IMR-90 (cell line): ENCODE data around the gene MCFD2. TPM values are rescaled to one million over a fixed set of nuclear protein-coding genes. Genes with fewer than 3 reads are reported as not detected.
A peak's percentile ranks its signal among the peaks of the same experiment; 100 is the strongest.

Experiments used
- ATAC-seq: fragments of 200-7000 bp; cut with Tn5 transposase; 2 replicates; pipeline ENCODE4 v1.9.1; 2020; ENCODE audit warnings: low read depth, mild to moderate bottlenecking, moderate library complexity
- BruUV-seq: library from RNA; stranded (reverse); fragments of 400-500 nt; replicated peaks from 2 replicates; lab custom pipeline; 2021; lab: Mats Ljungman, UMichigan
- CTCF ChIA-PET: fragments of 300-600 bp; formaldehyde crosslinking; extraction: SDS; loops from one replicate; lab custom pipeline; 2021; ENCODE audit warnings: antibody characterized with exemption; lab: Yijun Ruan, JAX
- POLR2A ChIA-PET: fragments of 300-600 bp; sonication (Branson Sonifier 250); formaldehyde crosslinking; loops from one replicate; lab custom pipeline; 2022; ENCODE audit warnings: antibody characterized with exemption; ENCODE audit not compliant: unreplicated experiment; lab: Charles Lee
- DNase-seq: peaks from one replicate; pipeline ENCODE4 v3.0.0; 2013
- H2AFZ ChIP-seq: replicated peaks from 2 replicates; pipeline ENCODE3; 2013; ENCODE audit warnings: low read length, mild to moderate bottlenecking; ENCODE audit not compliant: poor library complexity
- H2AK5ac ChIP-seq: 2 replicates; pipeline ENCODE4 v1.6.1; 2013; ENCODE audit warnings: low read depth, low read length, inconsistent platforms
- H2AK9ac ChIP-seq: replicated peaks from 2 replicates; pipeline ENCODE3; 2013; ENCODE audit warnings: mild to moderate bottlenecking, low read depth, low read length, moderate library complexity; ENCODE audit not compliant: poor library complexity
- H2BK120ac ChIP-seq: 2 replicates; pipeline ENCODE4 v1.6.1; 2013; ENCODE audit warnings: low read depth, low read length, inconsistent platforms
- H2BK15ac ChIP-seq: 3 replicates; pipeline ENCODE4 v1.6.1; 2013; ENCODE audit warnings: low read depth, low read length, inconsistent platforms
- H2BK20ac ChIP-seq: 2 replicates; pipeline ENCODE4 v1.6.1; 2013; ENCODE audit warnings: low read depth, mild to moderate bottlenecking, inconsistent platforms, low read length, moderate library complexity
- H2BK5ac ChIP-seq: 2 replicates; pipeline ENCODE4 v1.6.1; 2013; ENCODE audit warnings: mild to moderate bottlenecking, low read depth, low read length, inconsistent platforms; ENCODE audit not compliant: poor library complexity, severe bottlenecking
- H3K14ac ChIP-seq: replicated peaks from 2 replicates; pipeline ENCODE4 v1.6.1; 2013; ENCODE audit warnings: low read depth, low read length, inconsistent platforms
- H3K18ac ChIP-seq: 2 replicates; pipeline ENCODE4 v1.6.1; 2013; ENCODE audit warnings: low read depth, low read length, control low read depth
- H3K23ac ChIP-seq: 2 replicates; pipeline ENCODE4 v1.6.1; 2013; ENCODE audit warnings: low read depth, low read length, inconsistent platforms
- H3K27ac ChIP-seq: 2 replicates; pipeline ENCODE4 v1.5.1; 2013; ENCODE audit warnings: mild to moderate bottlenecking, control low read depth, low read length; ENCODE audit not compliant: insufficient read depth
- H3K27me3 ChIP-seq: 2 replicates; pipeline ENCODE4 v1.6.1; 2013; ENCODE audit warnings: low read length; ENCODE audit not compliant: control insufficient read depth, insufficient read depth
- H3K36me3 ChIP-seq: 2 replicates; pipeline ENCODE4 v1.6.1; 2013; ENCODE audit warnings: low read length, mixed read lengths; ENCODE audit not compliant: control insufficient read depth, insufficient read depth
- H3K4ac ChIP-seq: 2 replicates; pipeline ENCODE4 v1.6.1; 2013; ENCODE audit warnings: low read depth, low read length, inconsistent platforms
- H3K4me1 ChIP-seq: 2 replicates; pipeline ENCODE4 v1.6.1; 2013; ENCODE audit warnings: low read length, mixed read lengths; ENCODE audit not compliant: control insufficient read depth, insufficient read depth
- H3K4me2 ChIP-seq: 2 replicates; pipeline ENCODE4 v1.6.1; 2013; ENCODE audit warnings: low read depth, mild to moderate bottlenecking, control low read depth, low read length, moderate library complexity
- H3K4me3 ChIP-seq: 2 replicates; pipeline ENCODE4 v1.5.1; 2013; ENCODE audit warnings: low read depth, mild to moderate bottlenecking, control low read depth, low read length, moderate library complexity; ENCODE audit not compliant: insufficient read depth
- H3K56ac ChIP-seq: 2 replicates; pipeline ENCODE4 v1.6.1; 2013; ENCODE audit warnings: low read length, inconsistent platforms; ENCODE audit not compliant: insufficient read depth; ENCODE audit errors: extremely low read depth
- H3K79me1 ChIP-seq, 2 experiments: 2 replicates each; pipeline ENCODE4 v1.6.1; 2013; ENCODE audit warnings: low read length in 2 of 2, inconsistent platforms in 1 of 2, low read depth in 1 of 2
- H3K9ac ChIP-seq: 2 replicates; pipeline ENCODE4 v1.6.1; 2013; ENCODE audit warnings: low read depth, low read length, control low read depth
- H3K9me1 ChIP-seq: 2 replicates; pipeline ENCODE4 v1.6.1; 2013; ENCODE audit warnings: low read length, inconsistent platforms; ENCODE audit not compliant: insufficient read depth
- H3K9me3 ChIP-seq: 2 replicates; pipeline ENCODE4 v1.6.1; 2013; ENCODE audit warnings: low read length; ENCODE audit not compliant: control insufficient read depth, insufficient read depth
- H4K20me1 ChIP-seq: 2 replicates; pipeline ENCODE4 v1.6.1; 2013; ENCODE audit warnings: low read length, inconsistent platforms; ENCODE audit not compliant: insufficient read depth
- H4K5ac ChIP-seq: 2 replicates; pipeline ENCODE4 v1.6.1; 2013; ENCODE audit warnings: mild to moderate bottlenecking, low read depth, low read length, control low read depth
- H4K8ac ChIP-seq, 2 experiments: 2 replicates each; pipeline ENCODE4 v1.6.1; 2013; ENCODE audit warnings: low read depth in 2 of 2, low read length in 2 of 2, control low read depth in 1 of 2, inconsistent platforms in 1 of 2
- H4K91ac ChIP-seq: 2 replicates; pipeline ENCODE4 v1.6.1; 2013; ENCODE audit warnings: low read depth, low read length, inconsistent platforms; ENCODE audit not compliant: insufficient read depth
- BHLHE40 ChIP-seq: fragments of 150-350 bp; IDR thresholded peaks from 2 replicates; pipeline ENCODE4 v1.6.1; 2016; ENCODE audit warnings: mild to moderate bottlenecking, low read depth, low read length
- CEBPB ChIP-seq: IDR thresholded peaks from 2 replicates; pipeline ENCODE4 v1.6.1; 2012; ENCODE audit warnings: low read depth, low read length, improper control_type of control experiment
- CHD1 ChIP-seq: IDR thresholded peaks from 2 replicates; pipeline ENCODE4 v1.6.1; 2012; ENCODE audit warnings: low read depth, low read length, improper control_type of control experiment
- CTCF ChIP-seq: conservative IDR thresholded peaks from 2 replicates; pipeline ENCODE4 v1.5.1; 2012; ENCODE audit warnings: mild to moderate bottlenecking, low read depth, low read length, improper control_type of control experiment
- ELK1 ChIP-seq: fragments of 150-350 bp; IDR thresholded peaks from 2 replicates; pipeline ENCODE4 v1.6.1; 2016; ENCODE audit warnings: low read depth, mild to moderate bottlenecking, low read length, moderate library complexity, borderline replicate concordance
- FOS ChIP-seq: fragments of 150-350 bp; IDR thresholded peaks from 2 replicates; pipeline ENCODE4 v1.6.1; 2016; ENCODE audit warnings: low read depth, low read length
- MAFK ChIP-seq: IDR thresholded peaks from 2 replicates; pipeline ENCODE4 v1.6.1; 2012; ENCODE audit warnings: low read depth, low read length, improper control_type of control experiment
- MAZ ChIP-seq: IDR thresholded peaks from 2 replicates; pipeline ENCODE4 v1.6.1; 2012; ENCODE audit warnings: low read depth, mild to moderate bottlenecking, low read length, improper control_type of control experiment, moderate library complexity, borderline replicate concordance
- MXI1 ChIP-seq: IDR thresholded peaks from 2 replicates; pipeline ENCODE4 v1.6.1; 2012; ENCODE audit warnings: low read depth, mild to moderate bottlenecking, low read length, moderate library complexity, borderline replicate concordance
- NFE2L2 ChIP-seq: fragments of 150-350 bp; IDR thresholded peaks from 2 replicates; pipeline ENCODE4 v1.6.1; 2016; ENCODE audit warnings: low read depth, mild to moderate bottlenecking, low read length
- POLR2A ChIP-seq: IDR thresholded peaks from 2 replicates; pipeline ENCODE4 v1.6.1; 2012; ENCODE audit warnings: mild to moderate bottlenecking, low read depth, low read length
- RAD21 ChIP-seq: IDR thresholded peaks from 2 replicates; pipeline ENCODE4 v1.6.1; 2012; ENCODE audit warnings: low read length, improper control_type of control experiment
- RCOR1 ChIP-seq: IDR thresholded peaks from 2 replicates; pipeline ENCODE4 v1.6.1; 2012; ENCODE audit warnings: mild to moderate bottlenecking, low read length, improper control_type of control experiment; ENCODE audit not compliant: insufficient replicate concordance
- RFX5 ChIP-seq: IDR thresholded peaks from 2 replicates; pipeline ENCODE4 v1.8.0; 2012; ENCODE audit warnings: low read depth, mild to moderate bottlenecking, low read length, moderate library complexity
- SMC3 ChIP-seq: fragments of 150-350 bp; IDR thresholded peaks from 2 replicates; pipeline ENCODE4 v1.6.1; 2016; ENCODE audit warnings: low read depth, mild to moderate bottlenecking, antibody characterized with exemption, low read length, moderate library complexity
- WGBS, 2 experiments: methylation state at CpG; one replicate each; pipeline versions ENCODE4 v1.1.5 to v1.1.7; 2013; ENCODE audit warnings: missing lambda C conversion rate in 2 of 2; ENCODE audit not compliant: insufficient read length in 1 of 2; ENCODE audit errors: extremely low coverage in 2 of 2; 5-methylcytosine and 5-hydroxymethylcytosine counted together
- dilution Hi-C: fragments of 300-500 bp; cut with HindIII; formaldehyde crosslinking; loops from one replicate; pipeline ENCODE4 v1.14.3; 2018; ENCODE audit warnings: low sequenced_read_pairs; ENCODE audit not compliant: unreplicated experiment
- in situ Hi-C: fragments of 300-500 bp; cut with MboI; formaldehyde crosslinking; loops from 3 replicates; pipeline ENCODE4 v1.14.3; 2019; ENCODE audit warnings: low sequenced_read_pairs, inconsistent platforms, mixed read lengths
- intact Hi-C: fragments of 100-400 bp; cut with micrococcal nuclease; formaldehyde crosslinking; loops from 2 replicates; pipeline ENCODE4 v1.10.0; 2022
- polyA plus RNA-seq, 3 experiments: library from polyadenylated mRNA; depleted of rRNA; stranded (reverse); fragments of >200 nt; gene quantifications; 2 replicates each; pipeline ENCODE4 v1.2.3, GENCODE V29; 2012; ENCODE audit warnings: low replicate concordance in 1 of 3
- total RNA-seq: library from RNA; depleted of rRNA; stranded (reverse); fragments of >200 nt; gene quantifications from 2 replicates; pipeline ENCODE4 v1.2.3, GENCODE V29; 2012
- TF ChIP-seq, protein P1 (sequence below): fragments of 150-350 bp; IDR thresholded peaks from 2 replicates; pipeline ENCODE4 v1.6.1; 2017; ENCODE audit warnings: mild to moderate bottlenecking, antibody characterized with exemption, low read length, low read depth

MCFD2 gene
- total and polyA plus RNA-seq, 2 of the 4 experiments (the other 2 are of a cell fraction): 145 to 177 TPM

- Histone ChIP-seq H3K27ac (peak overlapping the region; percentile 35; the same call in 1 of the 2 replicates), H2AK5ac (peak overlapping the region; percentile 90; the same call in 1 of the 2 replicates), H2BK120ac (peak overlapping the region; percentile 98), H3K9me1 (peaks cover 21% of the 10 kb centered on the region), H3K23ac (peak overlapping the region; percentile 80; the same call in 1 of the 2 replicates), H4K8ac (peak overlapping the region; percentile 30 to 88; a peak in 3 of 4 replicates), H3K18ac (peak overlapping the region; percentile 77), H4K20me1 (no peaks in the 10 kb centered on the region), H3K36me3 (no peaks in the 10 kb centered on the region), H3K14ac (peak overlapping the region; percentile 93), H3K4me3 (no peak overlapping the region), H2AFZ (peak overlapping the region; percentile 53), H4K5ac (peak overlapping the region; percentile 51), H3K27me3 (no peaks in the 10 kb centered on the region), H3K9me3 (peaks cover 5% of the 10 kb centered on the region), H2BK5ac (peak overlapping the region; percentile 63), H3K4ac (peak overlapping the region; percentile 81), H4K91ac (peak overlapping the region; percentile 91), H3K56ac (peak overlapping the region; percentile 47; the same call in 1 of the 2 replicates), H3K4me2 (no peak overlapping the region), H2BK15ac (peak overlapping the region; percentile 72), H3K4me1 (peaks cover 35% of the 10 kb centered on the region), H2BK20ac (peak overlapping the region; percentile 98), H3K79me1 (peaks cover 4 to 23% of the 10 kb centered on the region in 2 experiments; a peak in 3 of 4 replicates), H3K9ac (no peak overlapping the region), H2AK9ac (peak overlapping the region; percentile 87)
- DNase-seq (no peak), ATAC-seq (no peak)
- dilution Hi-C loops: no loop called here
- in situ Hi-C loops: no loop called here
- TF ChIP-seq CHD1: no peak
- no peak for TF ChIP-seq RCOR1
- TF ChIP-seq SMC3: no peak
- no peak for TF ChIP-seq MAFK
- TF ChIP-seq RFX5: no peak
- TF ChIP-seq CEBPB: no peak
- TF ChIP-seq MAZ: no peak
- TF ChIP-seq FOS: no peak
- no peak for TF ChIP-seq POLR2A
- TF ChIP-seq, protein P1, sequence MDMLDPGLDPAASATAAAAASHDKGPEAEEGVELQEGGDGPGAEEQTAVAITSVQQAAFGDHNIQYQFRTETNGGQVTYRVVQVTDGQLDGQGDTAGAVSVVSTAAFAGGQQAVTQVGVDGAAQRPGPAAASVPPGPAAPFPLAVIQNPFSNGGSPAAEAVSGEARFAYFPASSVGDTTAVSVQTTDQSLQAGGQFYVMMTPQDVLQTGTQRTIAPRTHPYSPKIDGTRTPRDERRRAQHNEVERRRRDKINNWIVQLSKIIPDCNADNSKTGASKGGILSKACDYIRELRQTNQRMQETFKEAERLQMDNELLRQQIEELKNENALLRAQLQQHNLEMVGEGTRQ: no peak
- TF ChIP-seq ELK1: no peak
- TF ChIP-seq RAD21: no peak
- TF ChIP-seq MXI1: no peak
- TF ChIP-seq BHLHE40: no peak
- no peak for TF ChIP-seq NFE2L2
- no peak for TF ChIP-seq CTCF
- intact Hi-C loops: no loop called here
- ChIA-PET POLR2A (no interaction called here), CTCF (interaction anchor here (0.8 to 1.3 kb wide), 2 partner anchors 9 to 10 kb away, joined by 3 to 4 read pairs; no protein-coding TSS in a partner anchor)
- WGBS, 2 experiments: 76% methylated on average over 2 of the region's 6 CpGs; no CpG with 5 or more reads in 1 of the 2 experiments
- no TSS peak for BruUV-seq
Observed at GRCh38 chr2:46861916-46862315, 53.7 kb downstream of the MCFD2 start.
